Adrenal gland (tissue), 12 donors: ENCODE measurements around the gene AGO3. TPM values are rescaled to one million over a fixed set of nuclear protein-coding genes. Genes with fewer than 3 reads are reported as not detected.

Source experiments
- DNase-seq, 7 donors: peaks; one replicate each; pipeline ENCODE4 v3.0.0-alpha.2; 2019 to 2020
- H3K27ac ChIP-seq, 5 donors: fragments of 200-600 bp; sonication (generic) in 4 of 5; 1 replicate in 3 of 5; 2 replicates in 2 of 5; pipeline versions ENCODE4 v1.5.1 to v1.8.0; 2016 to 2020; ENCODE audit warnings: mild to moderate bottlenecking in 1 of 5
- H3K27me3 ChIP-seq: fragments of 200-600 bp; 2 replicates; pipeline ENCODE4 v1.8.0; 2021
- H3K36me3 ChIP-seq, 2 donors: fragments of 200-600 bp; replicated peaks in 1 of 2; 1 replicate in 1 of 2; 2 replicates in 1 of 2; pipeline versions ENCODE4 v1.5.1 to v1.8.0; 2018 to 2022
- H3K4me1 ChIP-seq, 2 donors: fragments of 200-600 bp; replicated peaks in 1 of 2; 1 replicate in 1 of 2; 2 replicates in 1 of 2; pipeline versions ENCODE4 v1.5.1 to v1.8.0; 2018 to 2021
- H3K4me3 ChIP-seq, 4 donors: fragments of 200-600 bp; sonication (generic) in 3 of 4; one replicate each; pipeline ENCODE4 v1.5.1; 2016 to 2018
- H3K9me3 ChIP-seq, 3 donors: fragments of 200-600 bp; sonication (generic) in 1 of 3; replicated peaks in 1 of 3; 1 replicate in 2 of 3; 2 replicates in 1 of 3; pipeline versions ENCODE4 v1.5.1 to v1.8.0; 2016 to 2021
- POLR2A ChIP-seq, 2 donors: fragments of 450-650 bp; IDR thresholded peaks; one replicate each; pipeline ENCODE4 v1.6.1; 2017; ENCODE audit warnings: antibody characterized with exemption in 2 of 2, mild to moderate bottlenecking in 2 of 2, moderate library complexity in 1 of 2
- WGBS, 4 donors: extraction: QIAGEN DNeasy Blood & Tissue Kit in 2 of 4; methylation state at CpG; one replicate each; pipeline versions ENCODE4 v1.1.5 to v1.1.7; 2013 to 2017; 5-methylcytosine and 5-hydroxymethylcytosine counted together
- intact Hi-C, 2 donors: fragments of 100-400 bp; cut with DNase I; formaldehyde crosslinking; loops; one replicate each; pipeline versions ENCODE4 v1.14.1 to v1.15.0; 2022 to 2023
- polyA plus RNA-seq, 3 donors: library from polyadenylated mRNA; stranded (reverse); fragments of 200-250 nt in 2 of 3; fragments of 350-450 nt in 1 of 3; fragmentation: Illumina TruSeq in 1 of 3; extraction: RNeasy Lipid Tissue Mini Kit (QIAGEN cat#74804) in 1 of 3; gene quantifications; one replicate each; pipeline ENCODE4 v1.2.3, GENCODE V29; 2013 to 2014
- total RNA-seq, 9 donors: library from RNA; depleted of rRNA in 4 of 9; stranded (reverse); fragments of >200 nt in 4 of 9; fragments of 120-200 nt in 1 of 9; fragmentation: NEBNext Ultra II Directional in 1 of 9; extraction: Animal tissue kit (Norgen Biotek cat#: 25700) in 1 of 9; gene quantifications; one replicate each; pipeline versions ENCODE4 v1.1.0 to v1.2.4, GENCODE V29; 2013 to 2023
- TF ChIP-seq, protein P1 (sequence below), 6 experiments: fragments of 450-650 bp in 4 of 6; fragments of 200-600 bp in 2 of 6; sonication (generic) in 1 of 6; IDR thresholded peaks; 1 replicate in 5 of 6; 2 replicates in 1 of 6; pipeline versions ENCODE4 v1.5.1 to v1.8.0; 2016 to 2021; ENCODE audit warnings: antibody characterized with exemption in 6 of 6, mild to moderate bottlenecking in 2 of 6, moderate library complexity in 1 of 6
- donor health status: healthy with polysubstance abuse.
- donor health status: Bipolar disorder and iron deficiency.
- donor health status: DM: yes; HTN: yes; CAD: no.
- donor health status: DM: no; HTN: no; CAD: no.
- donor health status: DM: no; HTN: no; CAD: no.
- donor health status: DM: yes; HTN: yes; CAD: no.

Gene AGO3
- total and polyA plus RNA-seq, 12 donors: 3.7 to 32.2 (median 20.8) TPM

DNA sequence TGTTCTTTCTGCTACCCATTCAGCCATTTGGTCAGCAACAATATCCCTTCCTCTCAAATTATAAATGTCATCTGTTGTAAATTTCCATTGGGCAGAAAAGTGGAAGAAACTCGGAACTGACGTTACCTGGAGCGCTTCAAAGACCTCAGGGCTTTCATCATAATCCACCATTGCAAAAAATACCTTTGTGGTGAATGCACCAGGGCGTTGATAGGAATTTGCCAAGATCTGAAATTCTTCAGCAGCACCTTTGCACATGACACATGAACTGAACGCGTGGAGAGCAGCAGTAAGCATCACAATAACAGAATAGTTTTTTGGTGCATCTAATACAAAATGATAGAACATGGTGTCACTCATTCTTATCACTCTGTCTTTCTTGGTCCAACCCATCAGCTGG is 149.9 kb downstream of the AGO3 start:
- no peaks in the 10 kb centered on the region for H3K9me3 ChIP-seq
- no peaks in the 10 kb centered on the region for H3K27me3 ChIP-seq
- 80 to 89% (median 88%) methylated on average over 6 of the region's 6 CpGs for WGBS, 4 donors
- H3K36me3 ChIP-seq: no peaks in the 10 kb centered on the region
- TF ChIP-seq, protein P1, sequence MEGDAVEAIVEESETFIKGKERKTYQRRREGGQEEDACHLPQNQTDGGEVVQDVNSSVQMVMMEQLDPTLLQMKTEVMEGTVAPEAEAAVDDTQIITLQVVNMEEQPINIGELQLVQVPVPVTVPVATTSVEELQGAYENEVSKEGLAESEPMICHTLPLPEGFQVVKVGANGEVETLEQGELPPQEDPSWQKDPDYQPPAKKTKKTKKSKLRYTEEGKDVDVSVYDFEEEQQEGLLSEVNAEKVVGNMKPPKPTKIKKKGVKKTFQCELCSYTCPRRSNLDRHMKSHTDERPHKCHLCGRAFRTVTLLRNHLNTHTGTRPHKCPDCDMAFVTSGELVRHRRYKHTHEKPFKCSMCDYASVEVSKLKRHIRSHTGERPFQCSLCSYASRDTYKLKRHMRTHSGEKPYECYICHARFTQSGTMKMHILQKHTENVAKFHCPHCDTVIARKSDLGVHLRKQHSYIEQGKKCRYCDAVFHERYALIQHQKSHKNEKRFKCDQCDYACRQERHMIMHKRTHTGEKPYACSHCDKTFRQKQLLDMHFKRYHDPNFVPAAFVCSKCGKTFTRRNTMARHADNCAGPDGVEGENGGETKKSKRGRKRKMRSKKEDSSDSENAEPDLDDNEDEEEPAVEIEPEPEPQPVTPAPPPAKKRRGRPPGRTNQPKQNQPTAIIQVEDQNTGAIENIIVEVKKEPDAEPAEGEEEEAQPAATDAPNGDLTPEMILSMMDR (IDR thresholded peaks at IDR 0.05): no peak
- TF ChIP-seq POLR2A (IDR thresholded peaks at IDR 0.05): no peak
- H3K4me3 ChIP-seq: no peak overlapping the region
- no peak for DNase-seq
- H3K4me1 ChIP-seq: peaks cover 0 to 16% of the 10 kb centered on the region in 2 donors
- no peak overlapping the region for H3K27ac ChIP-seq
- intact Hi-C loops: loop anchor here (10.0 kb wide), 3 partner anchors 156 to 226 kb away; partner anchors contain the start of gene AGO1 (in 1 of the 2)

DNA sequence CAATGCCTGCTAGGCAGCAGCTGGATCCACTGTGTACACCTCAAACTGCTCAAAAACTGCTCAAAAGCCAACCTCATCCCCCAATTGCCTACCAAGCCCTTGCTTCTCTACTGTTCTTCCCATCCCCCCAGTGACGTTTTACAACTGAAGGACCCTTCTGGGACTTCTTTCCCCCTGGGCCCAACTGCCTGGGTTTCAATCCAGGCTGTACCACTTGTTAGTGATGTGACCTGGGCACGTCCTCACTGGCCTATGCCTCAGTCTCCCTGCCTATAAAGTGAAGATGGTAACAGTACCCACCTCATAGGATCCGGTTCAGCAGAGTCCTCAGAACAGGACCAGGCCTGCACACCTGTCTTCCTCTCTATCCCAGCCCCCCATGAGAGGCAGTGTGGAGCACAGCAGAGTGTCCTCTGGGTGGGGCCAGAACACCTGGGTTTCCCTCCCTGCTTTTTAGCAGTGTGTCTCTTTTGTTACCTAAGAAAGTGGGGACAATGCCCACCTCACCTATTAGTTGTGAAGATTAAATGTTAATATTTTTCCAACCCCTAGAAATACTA is 151.1 kb downstream of the AGO3 start:
- TF ChIP-seq POLR2A (IDR thresholded peaks at IDR 0.05): no peak
- TF ChIP-seq, protein P1 (IDR thresholded peaks at IDR 0.05): no peak
- WGBS, 4 donors: 69 to 83% (median 74%) methylated on average over 2 to 3 of the region's 3 CpGs
- H3K27ac ChIP-seq: no peak overlapping the region
- peaks cover 0 to 15% of the 10 kb centered on the region in 2 donors for H3K4me1 ChIP-seq
- no peak overlapping the region for H3K4me3 ChIP-seq
- no peaks in the 10 kb centered on the region for H3K9me3 ChIP-seq
- H3K27me3 ChIP-seq: no peaks in the 10 kb centered on the region
- no peaks in the 10 kb centered on the region for H3K36me3 ChIP-seq
- intact Hi-C loops: loop anchor here (10.0 kb wide), 3 partner anchors 157 to 227 kb away; partner anchors contain the start of gene AGO1 (in 1 of the 2)
- DNase-seq: no peak

DNA sequence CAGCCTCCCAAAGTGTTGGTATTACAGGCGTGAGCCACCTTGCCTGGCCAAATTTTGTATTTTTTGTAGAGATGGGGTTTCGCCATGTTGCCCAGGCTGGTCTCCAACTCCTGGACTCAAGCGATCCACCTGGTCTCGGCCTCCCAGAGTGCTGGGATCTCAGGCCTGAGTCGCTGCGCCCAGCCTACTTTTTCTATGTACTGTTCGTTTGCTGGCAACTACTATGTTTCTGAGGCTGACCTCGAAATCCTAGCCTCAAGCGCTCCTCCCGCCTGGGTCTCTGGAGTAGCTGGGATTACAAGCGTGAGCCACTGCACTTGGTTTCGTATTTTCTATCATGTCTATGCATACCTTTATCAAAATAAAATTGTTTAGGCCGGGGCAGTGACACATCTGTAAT is 152.3 kb downstream of the AGO3 start:
- peaks cover 1 to 12% of the 10 kb centered on the region in 2 donors for H3K4me1 ChIP-seq
- no peaks in the 10 kb centered on the region for H3K27me3 ChIP-seq
- no peaks in the 10 kb centered on the region for H3K36me3 ChIP-seq
- TF ChIP-seq, protein P1 (IDR thresholded peaks at IDR 0.05): no peak
- TF ChIP-seq POLR2A (IDR thresholded peaks at IDR 0.05): no peak
- 85 to 89% (median 86%) methylated on average over 13 of the region's 13 CpGs for WGBS, 4 donors
- no peak overlapping the region for H3K4me3 ChIP-seq
- H3K27ac ChIP-seq: no peak overlapping the region
- no peak for DNase-seq
- intact Hi-C loops: loop anchor here (10.0 kb wide), 3 partner anchors 158 to 228 kb away; partner anchors contain the start of gene AGO1 (in 1 of the 2)
- no peaks in the 10 kb centered on the region for H3K9me3 ChIP-seq

DNA sequence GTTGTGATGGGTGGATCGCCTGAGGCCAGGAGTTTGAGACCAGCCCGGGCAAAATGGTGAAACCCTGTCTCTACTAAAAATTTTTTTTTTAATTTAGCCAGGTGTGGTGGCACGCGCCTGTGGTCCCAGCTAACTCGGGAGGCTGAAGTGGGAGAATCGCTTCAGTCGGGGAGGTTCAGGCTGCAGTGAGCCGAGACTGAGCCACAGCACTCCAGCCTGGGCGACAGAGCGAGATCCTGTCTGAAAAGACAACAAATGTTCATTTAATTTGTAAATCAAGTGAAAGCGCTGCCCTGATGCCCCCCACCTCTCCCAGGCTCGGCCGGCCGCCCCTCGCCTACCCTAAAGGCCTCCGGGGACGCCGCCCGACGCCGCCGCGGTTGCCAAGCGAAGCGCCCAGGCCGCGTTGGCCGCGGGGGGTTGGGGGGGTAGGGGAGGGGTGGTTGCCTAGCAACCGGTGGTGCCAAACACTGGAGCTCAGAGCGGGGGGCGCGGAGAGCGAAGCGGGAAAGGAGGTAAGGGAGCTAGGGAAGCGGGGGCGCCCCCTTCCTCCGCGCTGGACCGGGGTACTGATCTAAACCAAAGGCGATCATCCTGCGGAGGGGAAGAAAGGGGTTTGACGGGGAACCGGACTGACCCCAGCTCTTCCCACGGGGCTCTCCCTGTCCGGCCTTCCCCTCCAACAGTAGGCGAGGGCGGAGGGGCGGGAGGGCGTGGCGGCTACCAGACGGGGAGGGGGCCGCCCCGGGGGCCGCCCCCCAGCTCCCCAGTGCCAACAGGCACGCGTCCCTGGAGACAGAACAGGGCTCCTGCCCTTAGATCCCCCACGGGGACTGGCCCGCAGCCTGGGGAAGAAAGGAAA is 153.0 kb downstream of the AGO3 start, which contains the start of gene TEKT2:
TSS of gene TEKT2 (plus strand) at position 460 of the 862 bp plus-strand sequence. CDS start 828 bp downstream, outside the sequence.
- Histone ChIP-seq H3K36me3 (no peaks in the 10 kb centered on the region), H3K4me3 (peak within 1 kb of the TSS in 3 of 4 donors; percentile 5 to 70 (median 35)), H3K27ac (no peak within 1 kb of the TSS), H3K27me3 (no peaks in the 10 kb centered on the region), H3K4me1 (peaks cover 4 to 15% of the 10 kb centered on the region in 2 donors), H3K9me3 (no peaks in the 10 kb centered on the region)
- TF ChIP-seq POLR2A (IDR thresholded peaks at IDR 0.05): no peak
- TF ChIP-seq, protein P1 (IDR thresholded peaks at IDR 0.05): no peak
- peak in 6 of 7 donors; percentile 38 to 69 (median 48) for DNase-seq
- WGBS, 4 donors: 12 to 33% (median 13%) methylated on average over 21 to 59 of the region's 59 CpGs
- intact Hi-C loops: loop anchor here (10.0 kb wide), 3 partner anchors 159 to 229 kb away; partner anchors contain the start of gene AGO1 (in 1 of the 2)
